ENCODE measurements around the gene SPAG17.

- no peak for TF ChIP-seq POLR2A (IDR thresholded peaks at IDR 0.05)
- TF ChIP-seq CTCF (IDR thresholded peaks at IDR 0.05), result no peak
Observed at GRCh38 chr1:117925981-117926380, 259.0 kb downstream of the SPAG17 start.
